ENCODE data around the gene VAV2.

VAV2 gene

DNA sequence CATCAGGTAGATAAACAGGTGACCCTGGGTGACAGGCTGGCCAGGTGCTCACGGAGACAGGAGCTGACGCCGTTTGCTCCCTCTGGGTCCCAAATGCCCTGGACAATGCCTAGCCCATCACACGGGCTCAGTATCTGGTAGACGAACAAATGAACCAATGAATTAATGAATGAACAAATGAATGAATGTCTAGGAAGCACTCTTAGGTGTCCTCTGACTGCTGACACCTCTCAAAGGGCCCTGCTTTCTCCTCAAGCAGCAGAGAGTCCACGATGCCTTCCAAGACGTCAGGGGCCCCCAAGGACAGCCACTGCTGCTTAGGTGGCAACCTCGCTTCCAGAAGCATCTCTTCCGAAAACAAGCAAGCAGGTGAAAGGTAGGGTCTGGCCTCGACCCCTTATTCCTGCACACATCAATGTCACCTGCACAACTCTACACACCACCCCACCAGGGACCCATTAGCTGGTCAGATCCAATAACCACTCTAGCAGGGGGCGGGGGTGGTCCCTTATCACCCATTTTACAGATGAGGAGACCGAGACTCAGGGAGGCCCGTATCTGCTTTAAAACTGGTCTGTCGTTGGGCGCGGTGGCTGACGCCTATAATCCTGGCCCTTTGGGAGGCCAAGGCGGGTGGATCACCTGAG, 45.2 kb downstream of the VAV2 start:
- H3K4me3 ChIP-seq (ENCODE audit: low read length): no peak overlapping the region
- DNase-seq (ENCODE audit: low read depth, low spot score): no peak

DNA sequence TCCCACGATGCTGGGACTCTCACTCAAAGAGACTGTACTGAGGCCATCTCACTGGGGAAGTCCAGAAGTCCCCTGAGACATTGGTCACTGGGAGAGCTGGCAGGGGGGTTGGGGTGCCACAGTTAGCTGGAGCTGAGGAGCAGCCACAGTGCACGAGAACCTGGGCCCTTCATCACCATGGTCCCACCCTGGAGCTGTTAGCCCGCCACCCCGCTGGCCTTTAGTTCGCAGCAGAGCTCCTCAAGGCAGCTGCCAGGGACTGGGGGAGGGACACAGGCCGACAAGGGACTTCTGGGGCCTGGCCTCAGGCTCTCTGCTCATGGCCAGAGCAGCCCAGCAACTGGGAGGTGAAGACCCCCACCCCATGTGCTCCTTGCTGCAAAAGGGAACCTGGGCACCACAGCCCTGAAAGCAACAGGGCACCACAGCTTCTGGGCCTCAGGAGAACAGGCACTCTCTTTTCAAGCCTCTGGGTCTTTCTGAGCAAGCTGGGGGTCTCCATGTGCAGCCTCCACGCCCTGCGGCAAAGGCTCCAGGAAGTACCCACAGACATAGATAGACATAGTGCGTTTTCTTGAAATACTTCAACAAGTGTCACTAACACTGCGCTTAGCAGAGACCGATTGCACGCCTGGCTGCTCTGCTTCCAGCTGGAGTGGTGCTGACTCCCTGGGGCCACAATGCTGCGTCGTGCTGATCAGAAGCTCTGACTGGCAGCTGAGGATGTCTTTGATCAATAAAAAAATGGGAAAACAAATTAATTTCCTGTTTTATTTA, 46.0 kb downstream of the VAV2 start:
- no peak overlapping the region for H3K4me3 ChIP-seq (ENCODE audit: low read length)
- DNase-seq (ENCODE audit: low read depth, low spot score): no peak

DNA sequence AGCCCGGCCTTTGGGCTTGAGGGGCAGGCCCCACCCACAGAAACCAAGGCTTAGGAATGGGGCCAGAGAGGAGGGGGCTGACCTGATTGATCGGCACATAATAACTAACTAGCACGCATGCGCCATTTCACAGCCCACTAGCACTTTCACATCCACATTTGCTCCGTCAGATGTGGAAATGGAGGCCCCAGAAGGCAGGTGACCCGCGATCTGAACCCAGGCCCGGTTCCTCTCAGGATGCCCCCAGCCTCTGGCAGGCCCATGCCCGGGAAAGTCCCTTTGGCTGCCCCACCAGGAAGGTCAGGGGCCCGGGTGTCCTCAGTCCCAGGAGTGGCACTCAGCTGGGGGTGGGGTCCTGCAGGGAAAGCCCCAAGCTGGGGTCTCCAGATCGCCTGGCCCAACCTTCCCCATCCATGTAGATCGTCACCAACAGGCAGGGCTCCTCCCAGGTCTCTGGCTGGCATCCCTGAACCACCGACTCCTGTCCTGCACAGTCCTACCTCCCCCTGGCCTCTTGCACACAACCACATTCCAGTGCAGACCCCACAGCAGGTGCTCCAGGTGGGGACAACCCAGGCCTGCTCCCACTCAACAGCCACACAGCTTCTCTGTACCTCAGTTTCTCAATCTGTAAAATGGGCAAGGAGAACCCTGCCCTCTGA, 46.7 kb downstream of the VAV2 start:
- H3K4me3 ChIP-seq (ENCODE audit: low read length): no peak overlapping the region
- DNase-seq (ENCODE audit: low read depth, low spot score): no peak

DNA sequence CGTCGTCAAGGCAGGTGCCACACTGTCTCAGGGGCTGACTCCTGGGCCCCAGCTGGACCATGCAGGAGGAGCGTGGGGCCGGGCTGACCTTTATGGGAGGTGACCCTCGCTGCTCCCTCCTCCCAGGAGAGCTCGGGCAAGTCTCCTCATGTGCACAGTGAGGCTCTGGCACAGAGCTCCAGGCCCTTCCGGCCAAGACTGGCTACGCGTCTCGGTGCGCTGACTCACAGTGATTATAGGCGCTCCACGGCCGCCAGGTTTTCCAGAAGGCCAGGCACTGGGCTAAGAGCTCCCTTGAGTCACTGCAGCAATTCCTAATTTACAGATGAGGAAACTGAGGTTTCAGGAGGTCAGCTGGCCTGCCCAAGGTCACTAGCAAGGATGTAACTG, 47.4 kb downstream of the VAV2 start:
- H3K4me3 ChIP-seq (ENCODE audit: low read length): no peak overlapping the region
- DNase-seq (ENCODE audit: low read depth, low spot score): no peak

DNA sequence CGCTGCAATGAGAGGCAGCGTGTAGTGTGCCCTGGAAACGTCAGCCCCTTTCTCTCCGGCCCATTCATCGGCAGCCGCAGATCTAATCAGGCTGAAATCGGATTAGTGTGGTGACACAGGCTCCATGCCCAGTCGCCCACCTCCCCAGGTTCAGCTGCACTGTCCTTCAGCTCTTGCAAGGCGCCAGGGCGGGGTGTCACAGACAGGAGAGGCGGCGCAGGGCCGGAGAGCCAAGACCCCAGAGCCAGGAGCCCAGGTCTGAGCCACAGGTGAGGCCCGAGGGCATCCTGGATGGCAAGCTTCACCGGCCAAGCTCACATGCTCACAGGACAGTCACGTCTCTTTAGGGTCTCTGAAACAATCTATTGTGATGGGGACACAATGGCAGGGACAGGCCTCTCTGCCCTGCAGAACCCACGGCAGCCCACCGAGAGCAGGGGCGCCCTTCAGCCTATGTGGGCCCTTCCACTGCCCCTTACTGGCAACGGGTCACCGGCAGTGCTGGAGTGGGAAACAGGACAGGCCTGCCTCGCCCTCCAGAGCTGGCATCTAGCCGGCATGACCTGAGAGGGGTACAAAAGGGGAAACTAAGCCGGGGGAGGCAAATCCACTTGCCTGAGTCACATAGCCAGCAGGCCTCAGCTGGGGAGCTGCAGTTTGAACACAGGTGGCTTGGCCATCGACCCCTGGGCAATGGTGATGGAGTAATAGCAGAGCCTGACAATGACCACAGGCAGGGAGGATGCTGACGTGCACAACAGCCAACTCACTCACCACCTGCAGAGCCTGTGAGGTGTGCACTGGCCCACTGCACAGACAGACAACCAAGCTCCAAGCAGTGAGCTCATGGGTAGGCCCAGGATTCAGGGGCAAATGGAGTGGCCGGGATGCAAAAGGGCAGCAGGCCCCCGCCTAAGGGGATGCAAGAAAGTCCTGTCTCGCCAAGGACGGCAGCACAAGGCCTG, 48.1 kb downstream of the VAV2 start:
- H3K4me3 ChIP-seq (ENCODE audit: low read length): no peak overlapping the region
- no peak for DNase-seq (ENCODE audit: low read depth, low spot score)

DNA sequence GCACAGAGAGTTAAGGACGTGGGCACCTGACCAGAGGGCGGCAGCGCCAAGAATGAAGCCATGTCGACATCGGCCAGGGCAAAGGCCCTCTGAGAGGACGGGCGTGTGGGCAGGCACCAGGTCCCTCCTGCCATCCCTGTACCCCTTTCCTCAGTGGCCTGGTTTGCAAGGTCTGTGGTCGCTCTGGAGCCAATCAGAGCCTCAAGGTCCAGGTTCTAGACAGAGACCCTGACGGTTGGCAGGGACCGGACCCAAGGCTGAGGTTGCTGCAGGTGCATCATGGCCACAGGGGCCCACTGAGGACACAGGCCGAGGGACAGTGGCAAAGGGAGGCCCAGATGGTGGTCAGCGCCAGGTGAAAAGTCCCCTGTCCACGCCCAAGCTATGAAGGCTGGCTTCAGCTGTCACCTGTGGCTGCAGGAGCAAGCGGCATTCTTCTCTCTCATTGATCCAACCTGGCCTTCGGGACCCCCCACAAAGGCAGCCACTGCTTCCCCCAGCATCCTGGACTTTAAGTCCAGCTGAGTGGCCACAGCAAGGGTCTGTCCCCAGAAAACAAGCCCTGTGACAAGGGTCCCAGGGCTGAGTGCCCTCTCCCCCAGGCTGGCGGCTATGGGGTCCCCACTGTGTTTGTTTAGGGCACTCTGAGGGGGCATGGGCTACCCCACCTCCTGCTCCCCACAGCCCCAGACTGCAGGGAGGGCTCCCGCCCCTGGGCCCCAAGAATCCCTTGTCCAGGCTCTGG, 48.9 kb downstream of the VAV2 start:
- H3K4me3 ChIP-seq (ENCODE audit: low read length): no peak overlapping the region
- DNase-seq (ENCODE audit: low read depth, low spot score): no peak

DNA sequence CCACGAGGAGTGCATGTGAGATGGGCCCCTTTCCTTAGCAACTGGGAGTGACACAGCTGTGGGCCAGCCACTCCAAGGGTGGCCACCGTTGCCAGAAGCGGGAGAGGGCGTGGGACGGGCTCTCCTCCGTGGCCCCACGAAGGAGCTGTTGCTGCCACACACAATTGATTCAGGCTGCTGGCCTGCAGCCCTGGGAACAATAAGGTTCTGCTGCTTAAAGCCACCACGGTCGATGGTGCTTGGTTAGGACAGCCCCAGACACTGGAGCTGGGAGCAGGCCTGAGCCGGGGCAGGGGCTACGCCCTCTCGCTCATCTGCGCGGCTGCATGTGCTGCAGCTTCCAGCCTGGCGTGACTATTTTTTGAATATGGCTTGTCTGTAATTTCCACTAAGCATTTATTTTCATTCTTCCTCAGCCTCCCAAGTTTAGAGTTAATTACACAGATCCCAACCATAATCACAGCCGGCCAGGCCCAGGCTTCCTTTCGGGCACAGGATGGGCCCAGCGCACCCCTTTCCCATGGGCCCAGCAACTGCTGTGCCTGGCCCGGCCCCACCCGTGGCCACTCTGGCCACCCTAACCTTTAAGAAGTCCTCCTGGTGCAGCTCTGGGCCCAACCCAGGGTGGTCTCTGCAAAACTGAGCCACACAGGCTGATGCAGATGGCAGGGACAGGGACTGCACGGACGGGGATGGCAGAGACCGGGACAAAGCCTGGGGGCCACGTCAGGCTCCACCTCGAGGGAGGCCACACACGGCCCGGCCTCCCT, 49.7 kb downstream of the VAV2 start:
- no peak overlapping the region for H3K4me3 ChIP-seq (ENCODE audit: low read length)
- no peak for DNase-seq (ENCODE audit: low read depth, low spot score)

DNA sequence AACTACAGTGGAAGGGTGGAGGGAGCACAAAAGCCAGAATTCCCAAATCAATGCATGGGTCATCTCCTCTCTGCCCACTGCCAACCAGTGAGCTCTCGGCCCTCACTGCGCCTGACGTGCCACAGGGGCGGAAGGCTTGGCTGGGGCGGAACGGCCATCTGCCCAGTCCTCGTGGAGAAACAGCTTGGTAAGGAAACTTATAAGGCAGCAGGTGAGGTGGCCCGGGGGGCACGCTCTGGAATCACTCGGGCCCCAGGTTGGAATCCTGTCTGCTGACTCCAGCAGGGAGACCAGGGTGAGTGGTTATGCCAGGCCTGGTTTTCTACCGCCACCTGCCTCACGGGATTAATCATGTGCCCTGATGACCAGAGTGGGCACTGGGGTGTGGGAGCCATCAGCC, 52.3 kb downstream of the VAV2 start:
- H3K4me3 ChIP-seq (ENCODE audit: low read length): no peak overlapping the region

DNA sequence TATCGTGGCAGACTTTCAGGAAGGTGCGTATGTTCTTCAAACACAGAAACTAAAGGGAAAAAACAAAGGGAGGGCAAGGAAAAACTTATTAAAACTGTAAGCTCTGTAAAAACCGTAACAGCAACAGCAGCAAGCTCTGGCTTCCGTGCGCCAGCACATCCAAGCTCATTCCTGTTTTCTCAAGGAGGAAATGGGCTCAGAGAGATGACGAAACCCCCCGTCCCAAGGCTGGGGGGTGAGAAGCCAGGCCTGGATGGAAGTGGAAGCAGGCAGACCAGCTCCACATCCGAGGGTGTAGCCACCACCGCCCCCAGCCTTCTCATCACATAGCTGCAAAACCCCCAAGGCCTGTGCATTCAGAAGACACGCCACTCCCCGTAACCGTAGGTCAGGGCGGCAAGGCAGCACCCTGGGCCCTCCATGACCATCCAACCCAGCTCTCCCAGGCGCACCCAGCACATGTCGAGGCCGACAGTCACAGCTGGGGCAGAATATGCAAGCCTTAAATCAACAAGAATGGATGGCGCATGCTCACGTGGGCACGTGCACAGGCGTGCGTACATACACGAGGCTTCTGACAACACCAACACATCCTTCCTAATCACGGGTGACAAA, 52.8 kb downstream of the VAV2 start:
- H3K4me3 ChIP-seq (ENCODE audit: low read length): no peak overlapping the region

More for the DNA sequence above, 52.3 kb downstream of the VAV2 start:
- no peak for DNase-seq (ENCODE audit: low read depth, low spot score)

DNA sequence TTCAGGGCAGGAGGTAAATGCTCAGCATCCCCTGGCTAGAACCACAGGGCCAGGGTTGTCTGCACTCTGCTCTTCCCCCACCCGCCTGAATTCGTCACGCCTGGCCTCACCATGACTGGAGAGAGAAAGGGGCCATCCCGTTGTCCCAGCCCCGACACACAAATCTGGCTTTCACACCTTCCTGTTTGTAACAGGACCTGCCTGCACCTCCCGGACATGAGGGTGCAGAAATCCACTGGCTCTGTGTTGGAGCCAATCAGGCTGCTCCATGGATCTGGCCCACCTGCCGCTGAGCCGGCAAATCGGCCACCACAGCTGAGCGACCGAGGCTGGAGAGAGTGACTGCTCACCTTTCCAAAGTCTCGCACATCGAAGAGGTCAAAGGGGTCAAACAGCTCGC, 53.4 kb downstream of the VAV2 start:
- no peak for DNase-seq (ENCODE audit: low read depth, low spot score)

More for the DNA sequence above, 52.8 kb downstream of the VAV2 start:
- no peak for DNase-seq (ENCODE audit: low read depth, low spot score)

DNA sequence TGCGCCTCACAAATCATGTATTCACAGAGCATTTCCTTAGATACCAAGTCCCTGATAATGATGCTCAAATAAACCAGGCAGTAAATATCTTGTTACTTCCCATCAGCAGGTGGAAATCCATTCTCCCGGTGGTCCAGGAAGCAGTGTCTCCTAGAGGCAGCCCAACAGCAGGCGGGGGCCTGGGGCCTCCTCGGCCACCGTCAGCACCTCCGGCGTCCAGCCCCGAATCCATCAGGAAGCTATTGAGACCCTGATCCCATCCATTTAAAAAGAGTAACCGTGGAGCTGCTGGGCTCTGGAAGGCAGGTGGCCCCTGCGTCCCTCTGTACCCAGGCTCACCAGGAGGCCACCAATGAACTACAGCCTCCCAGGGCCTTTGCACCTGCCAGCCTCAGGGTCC, 54.0 kb downstream of the VAV2 start:
- DNase-seq (ENCODE audit: low read depth, low spot score): no peak
- no peak overlapping the region for H3K4me3 ChIP-seq (ENCODE audit: low read length)

More for the DNA sequence above, 53.4 kb downstream of the VAV2 start:
- H3K4me3 ChIP-seq (ENCODE audit: low read length): no peak overlapping the region

DNA sequence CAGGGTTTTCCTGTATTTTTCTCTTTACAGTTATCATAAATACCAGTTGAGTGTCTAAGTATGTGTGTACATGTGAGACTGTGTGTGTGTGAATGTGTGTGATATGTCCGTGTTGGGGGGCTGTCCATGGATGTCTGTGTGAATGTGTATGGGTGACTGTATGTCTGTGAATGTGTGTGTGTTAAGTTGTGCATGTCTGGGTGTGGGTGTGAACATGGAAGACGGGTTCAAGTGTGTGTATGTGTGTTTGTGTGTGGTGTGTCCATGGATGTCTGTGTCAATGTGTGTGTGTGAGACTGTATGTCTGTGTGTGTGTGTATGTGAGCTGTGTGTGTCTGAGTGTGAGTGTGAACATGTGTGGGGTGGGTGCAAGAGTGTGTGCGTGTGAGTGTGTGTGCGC, 55.0 kb downstream of the VAV2 start:
- DNase-seq (ENCODE audit: low read depth, low spot score): no peak
- no peak overlapping the region for H3K4me3 ChIP-seq (ENCODE audit: low read length)

DNA sequence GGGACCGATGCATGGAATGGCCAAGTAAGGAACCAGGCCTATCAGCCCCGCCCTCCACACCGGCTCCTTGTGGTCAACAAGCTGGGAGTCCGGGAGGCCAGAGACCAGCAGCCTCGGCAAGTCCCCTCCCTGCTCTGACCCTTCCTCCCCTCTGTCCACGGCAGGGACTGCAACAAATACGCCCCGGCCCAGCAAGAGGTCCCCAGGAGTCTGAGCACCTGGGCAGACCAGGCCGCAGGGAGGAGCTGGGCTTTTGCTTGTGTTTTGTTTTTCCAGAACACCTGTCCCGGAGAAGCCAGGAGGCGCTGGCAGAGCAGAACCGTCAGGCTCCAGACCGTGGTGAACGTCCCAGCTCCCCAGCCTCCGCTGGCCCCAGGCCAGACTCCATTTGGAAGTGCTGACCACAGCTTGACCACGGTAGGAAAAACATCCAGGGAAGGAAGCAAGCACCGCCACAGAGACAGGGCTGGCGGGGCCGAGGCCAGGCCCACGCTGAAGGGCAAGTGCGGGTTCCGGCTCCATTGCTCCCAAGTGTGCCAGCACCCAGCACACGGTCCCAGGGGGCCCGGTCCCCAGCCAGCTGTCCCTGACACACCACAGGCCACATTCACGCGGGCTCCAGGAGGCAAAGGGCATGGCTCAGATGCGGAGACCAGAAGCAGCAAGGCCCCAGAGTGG, 56.7 kb downstream of the VAV2 start:
- H3K4me3 ChIP-seq (ENCODE audit: low read length): no peak overlapping the region
- DNase-seq (ENCODE audit: low read depth, low spot score): no peak

DNA sequence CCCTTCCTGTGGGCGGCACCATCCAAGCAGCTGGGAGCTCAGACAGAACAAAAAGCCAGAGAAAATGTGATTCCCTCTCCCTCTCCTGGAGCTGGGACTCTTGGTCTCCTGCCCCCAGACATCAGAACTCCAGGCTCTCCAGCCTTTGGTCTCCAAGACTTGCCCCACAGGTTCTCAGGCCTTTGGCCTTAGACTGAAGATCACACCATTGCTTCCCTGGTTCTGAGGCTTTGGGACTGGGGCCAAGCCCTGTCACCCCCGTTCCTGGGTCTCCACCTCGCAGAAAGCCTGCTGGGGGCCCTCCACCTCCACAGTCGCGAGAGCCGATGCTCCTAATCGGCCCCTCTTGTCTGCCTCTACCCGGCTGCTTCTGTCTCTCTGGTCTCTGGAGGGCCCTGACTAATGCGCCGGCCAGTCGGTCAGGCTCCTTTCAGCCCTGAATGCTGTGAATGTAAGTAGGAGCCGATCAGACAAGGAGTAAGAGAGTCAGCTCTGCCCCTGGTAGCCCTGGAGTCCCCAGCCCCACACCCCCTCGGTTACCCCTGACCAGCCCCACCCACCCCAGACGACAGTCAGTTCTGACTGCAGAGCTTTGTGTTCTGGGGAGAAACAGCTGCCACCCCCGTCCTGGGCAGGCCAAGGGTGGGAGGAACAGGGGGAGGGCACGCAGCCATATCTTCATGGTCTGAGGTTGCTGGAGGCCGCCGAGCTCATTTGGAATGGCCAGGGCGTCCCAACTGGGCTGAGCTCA, 57.5 kb downstream of the VAV2 start:
- H3K4me3 ChIP-seq (ENCODE audit: low read length): no peak overlapping the region
- no peak for DNase-seq (ENCODE audit: low read depth, low spot score)

DNA sequence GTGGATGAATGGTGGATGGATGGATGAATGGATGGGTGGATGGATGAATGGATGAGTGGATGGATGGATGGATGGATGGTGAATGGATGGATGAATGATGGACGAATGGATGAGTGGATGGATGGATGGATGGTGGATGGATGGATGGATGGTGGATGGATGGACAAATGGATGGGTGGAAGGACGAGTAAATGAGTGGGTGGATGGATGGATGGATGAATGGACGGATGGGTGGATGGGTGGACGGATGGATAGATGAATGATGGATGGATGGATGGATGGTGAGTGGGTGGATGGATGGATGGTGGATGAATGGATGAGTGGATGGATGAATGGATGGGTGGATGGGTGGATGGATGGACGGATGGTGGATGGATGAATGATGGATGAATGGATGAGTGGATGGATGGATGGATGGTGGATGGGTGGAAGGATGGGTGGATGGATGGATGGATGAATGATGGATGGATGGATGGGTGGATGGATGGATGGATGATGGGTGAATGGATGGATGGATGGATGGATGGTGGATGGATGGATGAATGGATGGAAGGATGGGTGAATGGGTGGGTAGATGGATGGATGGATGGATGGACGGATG, 58.6 kb downstream of the VAV2 start:
- H3K4me3 ChIP-seq (ENCODE audit: low read length): no peak overlapping the region
- DNase-seq (ENCODE audit: low read depth, low spot score): no peak

DNA sequence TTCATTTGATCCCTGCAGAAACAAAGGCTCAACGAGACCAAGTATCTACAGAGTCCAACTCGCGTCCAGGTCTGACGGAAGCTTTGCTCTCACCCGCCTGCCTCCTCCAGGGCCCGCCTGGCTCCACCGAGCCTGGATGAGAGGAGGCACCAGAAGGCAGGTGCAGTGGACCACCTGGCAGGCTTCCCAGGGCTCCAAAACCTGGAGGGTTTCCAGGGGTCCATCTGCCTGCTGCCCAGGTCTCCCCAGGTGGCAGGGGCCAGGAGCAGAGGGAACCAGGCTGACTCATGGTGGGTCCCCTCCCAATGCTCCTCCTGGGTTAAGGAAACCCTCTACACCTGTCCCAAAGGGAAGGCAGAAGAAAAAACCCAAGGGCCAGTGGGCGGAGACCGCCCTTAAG, 59.5 kb downstream of the VAV2 start:
- no peak for DNase-seq (ENCODE audit: low read depth, low spot score)
- H3K4me3 ChIP-seq (ENCODE audit: low read length): no peak overlapping the region

All from Jurkat, Clone E6-1 (cell line).